ENCODE data around the gene U2SURP.
A peak's percentile ranks its signal among the peaks of the same experiment; 100 is the strongest.
"Not testable (repeated sequence)": the region's sequence is repeated elsewhere in the genome, so short reads cannot be mapped to it uniquely, and the experiment has no call there.

The U2SURP gene

DNA sequence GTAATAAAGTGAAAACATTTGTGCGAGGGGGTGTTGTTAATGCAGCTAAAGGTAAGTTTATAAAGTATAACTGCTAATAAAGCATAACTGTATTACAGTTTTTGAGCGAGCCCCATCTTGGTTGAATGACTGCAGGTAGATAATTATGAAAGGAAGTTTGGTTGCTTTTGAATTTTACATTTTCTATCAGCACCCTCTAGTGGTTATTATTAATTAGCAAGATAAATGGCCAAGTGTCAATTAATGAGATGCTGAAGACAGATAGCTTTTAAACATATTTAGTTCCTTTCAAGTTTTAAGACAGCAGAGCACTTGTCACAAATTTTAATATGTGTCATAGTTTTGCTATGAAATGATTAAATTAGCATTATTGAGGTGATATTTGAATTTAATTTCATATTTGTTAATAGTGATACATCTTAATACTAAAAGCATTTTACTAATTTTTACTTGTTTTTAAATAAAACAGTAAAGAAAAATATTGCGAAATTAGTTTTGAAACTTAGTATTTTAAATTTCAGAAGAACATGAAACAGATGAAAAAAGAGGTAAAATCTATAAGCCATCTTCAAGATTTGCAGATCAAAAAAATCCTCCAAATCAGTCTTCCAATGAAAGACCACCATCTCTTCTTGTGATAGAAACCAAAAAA is 15.1 kb downstream of the U2SURP start:
- DNase-seq = peak; percentile 7

- no peak for DNase-seq
Observed at GRCh38 chr3:143024351-143024960, 23.1 kb downstream of the U2SURP start.

GRCh38 chr3:143031327-143031726 is 30.0 kb downstream of the U2SURP start:
- DNase-seq = peak; percentile 42

GRCh38 chr3:143031796-143032387 is 30.5 kb downstream of the U2SURP start:
- DNase-seq = peak; percentile 50

GRCh38 chr3:143035466-143036211 is 34.3 kb downstream of the U2SURP start:
- no peak for DNase-seq

DNA sequence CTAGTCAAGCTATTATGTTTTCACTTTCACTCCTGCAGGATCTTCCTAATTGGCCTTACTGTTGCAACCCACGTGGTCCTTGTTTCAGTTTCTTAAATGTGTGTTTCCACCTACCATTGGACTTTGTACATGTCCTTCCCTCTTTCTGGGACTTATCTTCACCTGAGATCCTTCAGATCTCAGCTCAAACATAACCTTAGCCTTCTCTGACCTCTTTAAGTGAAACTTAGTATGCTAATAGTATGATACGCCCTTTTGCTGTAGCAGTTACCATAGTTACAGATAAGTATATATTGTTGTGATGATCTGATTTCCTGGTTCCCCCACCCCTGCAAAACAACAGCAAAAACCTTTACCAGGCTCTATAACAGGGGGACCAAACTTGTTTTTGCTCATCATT is 35.2 kb downstream of the U2SURP start:
- DNase-seq = no peak

DNA sequence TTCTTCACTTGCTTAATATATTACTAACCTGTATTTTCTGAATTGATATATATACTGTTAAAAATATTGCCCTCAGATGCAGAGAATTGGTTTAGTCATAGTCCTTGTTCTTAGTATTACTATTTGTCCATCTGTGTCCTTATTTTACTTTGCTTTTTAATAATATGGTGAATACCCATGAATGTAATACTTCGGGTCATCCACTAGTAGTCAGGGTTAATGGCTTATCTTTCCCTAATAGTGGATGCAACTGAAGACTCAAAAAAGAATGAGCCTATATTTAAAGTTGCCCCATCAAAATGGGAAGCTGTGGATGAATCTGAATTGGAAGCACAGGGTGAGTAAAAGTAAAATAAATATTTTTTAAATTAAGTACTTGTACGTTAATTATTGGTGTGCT is 36.5 kb downstream of the U2SURP start:
- no peak for DNase-seq

- DNase-seq = peak; percentile 6
Observed at GRCh38 chr3:143040261-143040879, 39.0 kb downstream of the U2SURP start.

DNA sequence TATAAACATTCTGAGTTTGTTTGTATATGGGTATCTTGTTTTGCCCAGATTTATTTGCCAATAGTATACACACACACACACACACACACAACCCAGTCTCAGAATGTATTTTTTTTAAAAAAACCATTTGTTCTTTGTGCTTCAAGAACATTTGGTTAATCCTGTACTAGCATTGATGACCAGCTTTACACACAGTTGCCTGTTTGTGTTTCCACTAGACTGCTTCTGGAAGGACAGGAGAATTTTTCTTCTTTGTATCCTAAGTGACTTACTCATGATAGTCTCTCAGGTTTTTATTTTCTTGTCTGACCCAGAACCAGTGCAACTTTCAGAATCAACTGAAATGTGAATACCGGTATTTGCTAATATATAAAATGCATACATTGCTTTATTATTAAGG is 40.5 kb downstream of the U2SURP start:
- DNase-seq = no peak

GRCh38 chr3:143045639-143046038 is 44.3 kb downstream of the U2SURP start:
- no peak for DNase-seq

DNA sequence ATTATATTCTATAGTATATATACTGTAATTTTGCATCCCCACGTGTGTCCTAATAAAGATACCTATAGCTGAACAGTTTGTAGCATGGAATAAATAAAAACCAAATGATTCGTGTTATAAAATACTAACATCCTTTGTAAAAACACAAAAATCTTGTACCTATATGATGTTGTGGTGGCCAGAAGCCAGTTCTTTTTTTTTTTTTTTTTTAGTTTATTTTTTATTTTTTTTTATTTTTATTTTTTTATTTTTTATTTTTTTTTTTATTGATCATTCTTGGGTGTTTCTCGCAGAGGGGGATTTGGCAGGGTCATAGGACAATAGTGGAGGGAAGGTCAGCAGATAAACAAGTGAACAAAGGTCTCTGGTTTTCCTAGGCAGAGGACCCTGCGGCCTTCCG is 44.7 kb downstream of the U2SURP start:
- DNase-seq = not testable (repeated sequence)

DNA sequence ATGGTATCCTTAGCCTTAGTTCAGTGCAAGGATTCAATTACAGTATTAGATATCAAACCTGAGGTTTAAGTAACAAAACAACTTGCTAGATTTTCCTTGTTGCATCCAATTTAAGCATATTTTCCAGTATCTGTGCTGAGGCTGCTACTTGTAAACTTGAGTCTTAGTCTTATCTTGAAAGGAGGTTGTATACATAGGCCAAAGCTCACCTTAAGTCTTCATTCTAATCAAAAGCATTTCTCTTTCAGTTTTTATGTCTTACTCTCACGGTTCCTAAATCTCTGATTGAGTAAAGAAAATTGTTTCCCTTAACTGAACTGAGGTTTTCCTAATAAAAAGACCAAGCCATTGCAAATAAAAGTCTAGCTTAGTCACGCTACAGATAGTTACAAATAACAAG is 52.6 kb downstream of the U2SURP start:
- no peak for DNase-seq

DNA sequence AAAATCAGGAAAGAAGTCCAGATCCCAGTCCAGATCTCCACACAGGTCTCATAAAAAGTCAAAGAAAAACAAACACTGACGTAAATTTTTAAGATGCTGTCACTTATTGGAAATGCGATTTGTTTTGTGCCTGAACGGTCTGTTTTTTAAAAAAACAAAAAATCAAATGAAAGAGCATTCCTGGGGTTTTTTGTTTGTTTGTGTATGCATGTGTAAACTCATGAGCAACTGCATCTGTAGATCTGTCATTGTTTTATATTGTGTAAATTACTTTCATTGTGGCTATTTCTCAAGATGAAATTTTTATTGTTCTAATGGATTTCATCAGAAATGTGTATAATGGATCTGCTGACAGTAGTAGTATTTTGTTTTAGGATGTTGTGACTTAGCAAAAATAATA is 55.0 kb downstream of the U2SURP start:
- DNase-seq = no peak

DNA sequence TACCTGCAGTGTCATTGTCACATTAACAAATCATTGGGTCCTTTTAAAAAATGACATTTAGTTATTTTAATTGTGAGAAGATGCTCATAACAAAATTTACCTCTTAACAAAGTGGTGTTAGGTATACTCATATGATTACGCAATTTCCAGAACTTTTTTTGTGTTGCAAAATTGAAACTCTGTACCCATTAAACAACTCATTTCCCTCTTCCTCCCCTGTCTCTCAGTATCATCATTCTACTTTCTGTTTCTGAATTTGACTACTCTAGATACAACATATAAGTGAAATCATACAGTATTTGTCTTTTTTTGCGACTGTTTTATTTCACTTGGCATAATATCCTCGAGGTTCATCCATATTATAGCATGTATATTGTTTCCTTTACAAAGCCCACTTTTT is 59.5 kb downstream of the U2SURP start:
- DNase-seq = no peak

GRCh38 chr3:143063018-143063417 is 61.6 kb downstream of the U2SURP start:
- peak; percentile 9 for DNase-seq

DNA sequence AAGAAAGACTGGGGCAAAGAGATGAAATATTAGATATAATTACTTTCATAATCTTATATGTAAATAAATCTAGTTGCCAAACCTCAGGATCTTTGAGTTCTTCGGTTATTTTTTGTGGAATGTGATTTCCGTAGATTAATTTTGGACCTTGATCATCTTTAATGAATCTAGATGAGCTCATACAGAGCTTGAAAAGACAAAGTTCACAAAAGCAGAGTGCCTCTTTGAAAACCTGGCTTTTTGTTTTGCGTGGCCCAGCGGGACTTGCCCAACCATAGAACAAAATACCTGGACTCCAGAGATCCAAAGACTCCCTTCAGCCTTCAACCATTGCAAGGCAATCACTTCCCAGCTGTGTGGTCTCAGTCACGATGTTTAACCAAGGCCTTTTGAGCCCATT is 63.4 kb downstream of the U2SURP start:
- DNase-seq = no peak

- no peak for DNase-seq
Observed at GRCh38 chr3:143065364-143065763, 64.0 kb downstream of the U2SURP start.

DNA sequence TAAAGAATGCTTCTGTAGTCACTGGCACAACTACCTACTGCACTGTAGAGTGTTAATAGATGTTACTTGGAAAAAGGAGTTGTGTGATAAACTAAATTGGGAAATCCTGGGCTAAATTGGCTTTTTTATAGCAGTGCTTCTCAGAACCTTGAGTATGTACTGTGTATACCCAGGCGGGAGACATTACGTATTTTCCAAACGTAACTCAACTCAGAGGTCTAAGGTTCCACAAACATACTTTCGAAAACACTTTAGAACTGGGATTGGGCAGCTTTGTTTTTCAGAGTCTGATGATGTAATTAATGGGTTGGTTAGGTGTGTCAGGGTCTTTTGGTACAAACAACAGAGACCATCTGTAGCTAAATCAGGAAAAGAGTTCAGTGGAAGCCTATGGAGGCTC is 64.7 kb downstream of the U2SURP start:
- no peak for DNase-seq

DNA sequence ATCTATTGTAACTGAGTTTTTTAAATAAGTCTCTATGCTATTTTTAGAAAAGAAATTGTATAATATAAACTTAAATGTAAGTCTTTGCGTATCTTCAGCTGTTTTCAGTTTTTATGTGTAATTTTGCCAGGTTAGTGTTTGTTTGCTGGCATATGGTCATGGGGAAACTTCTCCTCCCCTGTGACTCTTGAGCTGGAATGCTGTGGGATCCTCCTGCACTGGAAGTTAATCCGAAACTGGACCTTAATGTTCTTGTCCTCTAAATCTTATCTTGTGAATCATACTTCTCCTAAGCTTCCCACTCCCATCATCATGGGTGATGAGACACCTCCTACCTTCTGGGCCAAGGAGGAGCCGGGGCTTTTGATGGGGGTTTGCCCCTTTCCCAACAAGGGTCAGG is 65.8 kb downstream of the U2SURP start:
- peak; percentile 23 for DNase-seq

- DNase-seq = no peak
Observed at GRCh38 chr3:143068059-143068458, 66.7 kb downstream of the U2SURP start.

DNA sequence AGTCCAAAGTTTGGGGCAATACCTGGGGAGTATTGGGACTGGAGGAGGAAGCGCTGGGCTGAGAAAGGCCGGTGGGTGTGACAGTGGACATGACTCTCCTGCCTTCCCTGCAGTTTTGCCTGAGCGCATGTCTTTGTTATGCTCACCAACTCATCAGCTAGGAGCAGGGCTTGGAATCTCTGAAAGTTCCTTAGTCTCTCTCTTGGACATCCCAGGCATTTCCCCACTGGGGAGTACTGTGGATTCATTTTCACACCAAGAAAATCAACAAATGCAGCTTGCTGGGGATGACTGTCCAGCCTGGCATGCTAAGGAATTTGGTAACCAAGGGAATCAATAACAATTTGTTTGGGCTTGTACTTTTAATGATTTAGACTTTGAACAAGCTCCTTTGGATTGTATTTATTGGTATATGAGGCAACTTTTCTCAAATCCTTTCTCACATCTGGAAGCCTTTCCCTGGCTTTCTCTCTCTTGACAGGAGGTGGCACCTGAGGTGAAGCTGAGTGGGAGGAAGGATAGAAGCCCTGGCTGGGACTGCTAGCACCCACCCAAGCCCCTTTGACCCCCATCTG is 69.7 kb downstream of the U2SURP start:
- DNase-seq = peak; percentile 93

- no peak for DNase-seq
Observed at GRCh38 chr3:143071776-143072175, 70.4 kb downstream of the U2SURP start.
